NCI-H1436 (cell line): ENCODE results near the gene GAK.
"Not testable (repeated sequence)": the region's sequence is repeated elsewhere in the genome, so short reads cannot be mapped to it uniquely, and the experiment has no call there.

Experiments used
- DNase-seq: peaks from one replicate; lab custom pipeline; 2025; lab: John Stamatoyannopoulos, UW

The GAK gene

DNA sequence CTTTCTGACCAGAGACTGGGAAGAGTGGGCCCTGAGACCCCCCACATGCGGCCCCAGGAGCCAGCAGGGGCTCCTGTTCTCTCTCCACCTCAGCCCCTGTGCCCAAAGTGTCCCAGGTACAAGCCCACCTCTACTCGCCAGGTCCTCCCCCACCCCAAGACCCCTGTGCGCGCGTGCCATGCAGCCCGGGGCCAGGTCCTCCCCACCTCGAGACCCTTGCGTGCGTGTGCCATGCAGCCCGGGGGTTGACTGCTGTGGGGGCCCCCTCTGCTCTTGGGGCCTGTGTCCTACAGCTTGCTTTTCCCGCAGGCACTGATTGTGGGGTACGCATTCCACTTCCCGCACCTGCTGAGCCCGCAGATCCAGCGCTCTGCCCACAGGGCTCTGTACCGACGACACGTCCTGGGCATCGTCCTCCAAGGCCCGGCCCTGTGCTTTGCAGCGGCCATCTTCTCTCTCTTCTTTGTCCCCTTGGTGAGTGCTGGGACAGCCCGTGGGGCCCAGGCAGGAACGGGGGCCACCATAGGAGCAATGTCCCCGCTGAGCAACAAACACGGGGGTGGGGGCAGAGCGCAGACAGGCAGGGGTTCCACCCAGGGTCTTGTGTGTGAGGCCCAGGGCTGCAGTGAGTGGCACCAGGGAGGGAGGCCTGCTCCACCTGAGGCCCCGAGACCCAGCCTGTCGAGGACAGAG lies 20.9 kb upstream of the GAK start:
- no peak for DNase-seq

DNA sequence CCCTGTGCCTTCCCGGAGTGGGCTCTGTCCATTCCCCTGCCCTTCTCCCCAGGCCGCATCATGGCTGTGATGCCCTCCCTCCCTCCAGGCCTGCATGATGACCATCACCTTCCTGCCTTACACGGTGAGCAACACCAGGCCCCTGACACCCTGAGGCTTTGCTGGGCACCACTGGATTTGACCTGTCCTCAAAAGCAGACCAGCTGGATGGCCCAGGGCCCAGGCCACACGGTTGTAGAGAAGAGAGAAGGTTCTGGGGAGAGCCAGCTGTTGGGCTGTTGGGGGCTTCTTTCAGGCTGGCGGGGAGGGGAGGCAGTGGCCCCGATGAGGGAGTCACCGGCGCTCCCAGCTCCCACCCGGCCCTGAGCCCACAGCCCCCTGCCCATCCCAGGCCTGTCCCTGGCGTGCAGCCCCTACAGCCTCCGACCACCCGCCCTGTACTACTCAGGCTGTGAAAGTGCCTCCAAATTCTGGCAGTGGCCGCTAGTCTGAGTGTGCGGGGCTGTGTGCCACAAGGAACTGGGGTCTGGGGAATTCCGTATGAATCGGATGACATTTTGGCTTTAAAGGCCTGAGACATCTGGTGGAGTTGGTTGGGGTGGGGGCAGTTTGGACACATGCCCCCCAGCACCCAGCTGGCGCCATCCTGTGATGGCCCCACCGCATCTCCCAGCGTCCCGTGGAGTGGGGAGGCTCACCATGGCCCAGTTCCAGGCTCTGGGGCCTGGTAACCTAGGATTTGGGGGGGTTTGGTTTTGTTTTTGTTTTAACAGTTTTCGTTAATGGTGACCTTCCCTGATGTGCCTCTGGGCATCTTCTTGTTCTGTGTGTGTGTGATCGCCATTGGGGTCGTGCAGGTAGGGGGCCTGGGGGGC lies 19.7 kb upstream of the GAK start:
- DNase-seq = no peak

DNA sequence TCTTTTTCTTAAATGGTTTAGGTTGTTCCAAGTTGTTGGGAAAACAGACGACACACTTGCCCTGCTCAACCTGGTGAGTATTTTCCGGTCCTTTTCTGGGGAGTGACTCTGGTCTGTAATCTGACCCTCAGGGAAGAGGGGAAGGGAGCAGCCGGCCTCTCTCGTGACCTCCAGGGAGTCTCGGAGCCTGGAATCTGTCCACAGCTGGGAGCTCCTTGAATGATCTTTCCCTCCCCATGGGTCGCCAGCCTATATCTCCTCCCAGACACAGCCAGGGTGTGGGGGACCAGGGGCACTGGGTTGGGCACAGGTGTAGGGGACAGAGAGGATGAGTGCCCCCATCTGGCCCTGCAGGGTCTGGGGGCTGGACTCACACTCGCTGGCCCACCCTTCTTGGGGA lies 19.1 kb upstream of the GAK start:
- DNase-seq = no peak

DNA sequence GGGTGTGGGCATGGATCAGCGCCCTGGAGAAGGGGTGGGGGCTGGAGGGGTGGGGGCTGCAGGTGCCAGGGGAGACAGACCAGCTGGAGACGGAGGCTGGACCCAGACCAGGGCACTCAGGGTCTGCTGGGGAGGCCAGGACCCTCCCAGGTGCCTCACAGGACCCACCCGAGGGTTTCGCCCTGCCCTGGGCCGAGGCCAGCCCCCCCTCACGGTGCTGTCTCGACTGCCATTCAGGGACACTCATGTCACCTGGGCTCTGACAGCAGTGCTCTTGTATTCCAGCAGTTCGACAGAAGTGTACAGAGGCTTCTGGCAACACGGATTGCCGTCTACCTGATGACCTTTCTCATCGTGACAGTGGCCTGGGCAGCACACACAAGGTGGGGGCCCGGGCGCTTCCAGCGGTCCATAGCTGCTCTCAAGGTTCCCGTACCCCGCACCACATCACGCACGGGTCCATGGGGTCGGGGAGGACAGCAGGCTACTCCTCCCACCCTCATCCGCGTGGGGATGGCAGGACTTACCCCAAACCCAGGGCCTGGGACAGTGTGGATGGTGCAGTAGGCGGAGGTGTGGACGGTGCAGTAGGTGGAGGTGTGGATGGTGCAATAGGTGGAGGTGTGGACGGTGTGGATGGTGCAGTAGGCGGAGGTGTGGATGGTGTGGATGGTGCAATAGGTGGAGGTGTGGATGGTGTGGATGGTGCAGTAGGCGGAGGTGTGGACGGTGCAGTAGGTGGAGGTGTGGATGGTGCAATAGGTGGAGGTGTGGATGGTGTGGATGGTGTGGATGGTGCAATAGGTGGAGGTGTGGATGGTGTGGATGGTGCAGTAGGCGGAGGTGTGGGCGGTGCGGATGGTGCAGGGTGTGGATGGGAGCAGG lies 18.3 kb upstream of the GAK start:
- DNase-seq = no peak

DNA sequence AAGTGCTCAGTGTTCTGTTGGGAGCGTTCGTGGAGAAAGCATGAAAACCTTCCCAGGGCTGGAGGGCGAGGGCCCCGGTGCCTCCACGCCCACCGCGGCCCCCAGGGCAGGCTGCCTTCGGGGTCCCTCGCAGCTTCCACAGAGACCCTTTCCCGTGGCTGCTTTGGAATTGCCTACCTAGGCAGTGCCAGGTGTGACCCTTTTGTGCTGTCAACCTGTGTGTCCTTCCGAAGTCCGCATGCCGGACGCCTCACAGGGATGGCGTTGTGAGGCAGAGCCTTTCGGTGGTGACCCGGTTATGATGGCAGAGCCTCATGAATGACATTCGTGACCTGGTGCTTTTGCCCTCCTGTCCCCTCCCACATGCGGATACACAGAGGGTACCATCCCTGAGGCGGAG lies 17.5 kb upstream of the GAK start:
- DNase-seq = no peak

DNA sequence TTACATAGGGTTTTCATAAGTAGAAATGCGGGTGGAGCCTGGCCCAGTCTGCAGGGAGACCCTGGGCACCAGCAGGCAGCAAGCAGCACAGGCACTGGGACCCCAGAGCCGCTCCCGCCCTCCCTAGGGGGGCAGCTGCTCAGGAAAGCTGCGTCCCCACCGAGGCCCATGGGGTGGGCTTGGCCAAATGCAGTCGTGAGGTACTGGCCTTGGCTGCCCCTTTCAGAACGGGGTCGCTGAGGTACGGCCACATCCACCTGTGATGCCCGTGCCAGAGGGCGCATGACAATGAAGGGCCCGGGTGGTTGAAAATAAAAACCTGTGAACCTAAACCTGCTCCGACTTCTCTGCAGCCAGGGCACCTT lies 16.8 kb upstream of the GAK start:
- DNase-seq = no peak

DNA sequence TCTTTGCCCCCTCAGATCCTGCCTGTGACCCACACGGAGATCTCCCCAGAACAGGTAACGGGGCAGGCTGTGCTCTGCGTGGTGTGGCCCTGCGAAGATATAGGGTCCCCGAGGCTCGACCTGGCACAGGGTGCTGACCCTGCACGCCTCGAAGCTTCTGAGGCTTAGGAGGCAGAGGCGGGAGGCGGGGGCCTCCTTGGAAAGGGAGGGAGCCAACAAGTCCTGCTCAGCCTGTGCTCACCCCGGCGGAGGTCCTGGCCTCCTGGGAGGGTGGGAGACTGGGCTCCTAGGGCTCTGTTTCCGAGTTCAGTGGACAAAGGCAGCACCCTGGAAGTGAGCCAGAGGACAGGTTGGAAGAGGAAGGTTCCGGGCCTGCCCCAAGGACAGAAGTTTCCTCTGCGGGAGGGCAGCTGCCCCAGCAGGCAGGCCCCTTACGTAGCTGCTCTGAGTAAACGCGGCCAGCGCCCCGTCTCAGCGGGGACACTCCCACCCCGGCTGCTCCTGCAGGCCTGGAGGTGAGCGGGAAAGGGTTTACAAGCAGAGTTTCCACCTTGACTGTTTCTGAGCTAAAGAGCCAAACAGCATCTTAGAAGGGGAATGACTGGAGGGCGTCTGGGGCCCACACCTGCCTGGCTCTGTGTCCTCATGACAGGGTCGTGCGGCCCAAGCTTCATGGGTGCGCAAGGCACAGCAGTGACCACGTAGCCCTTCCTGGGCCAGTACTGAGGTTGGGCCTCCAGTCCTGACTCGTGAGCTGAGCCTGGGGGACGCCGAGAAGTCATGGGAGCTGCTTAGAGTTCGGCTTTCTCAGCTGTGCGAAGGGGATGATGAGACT lies 16.2 kb upstream of the GAK start:
- no peak for DNase-seq

DNA sequence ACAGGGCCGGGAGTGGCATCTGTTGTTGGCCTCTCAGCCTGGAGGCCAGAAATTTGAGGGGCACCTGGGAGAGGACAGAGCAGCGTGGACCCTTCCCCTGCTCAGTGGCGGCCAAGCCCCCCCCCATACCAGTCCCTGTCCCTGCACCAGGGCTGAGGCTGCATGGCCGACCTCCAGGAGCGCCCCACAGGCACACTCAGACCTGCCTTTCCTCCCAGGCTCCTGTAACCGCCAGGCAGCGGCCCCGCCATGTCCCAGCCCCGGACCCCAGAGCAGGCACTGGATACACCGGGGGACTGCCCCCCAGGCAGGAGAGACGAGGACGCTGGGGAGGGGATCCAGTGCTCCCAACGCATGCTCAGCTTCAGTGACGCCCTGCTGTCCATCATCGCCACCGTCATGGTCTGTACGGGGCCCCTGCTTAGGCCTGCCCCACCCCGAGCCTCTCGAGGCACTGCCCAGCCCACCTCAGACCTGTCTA lies 15.4 kb upstream of the GAK start:
- no peak for DNase-seq

DNA sequence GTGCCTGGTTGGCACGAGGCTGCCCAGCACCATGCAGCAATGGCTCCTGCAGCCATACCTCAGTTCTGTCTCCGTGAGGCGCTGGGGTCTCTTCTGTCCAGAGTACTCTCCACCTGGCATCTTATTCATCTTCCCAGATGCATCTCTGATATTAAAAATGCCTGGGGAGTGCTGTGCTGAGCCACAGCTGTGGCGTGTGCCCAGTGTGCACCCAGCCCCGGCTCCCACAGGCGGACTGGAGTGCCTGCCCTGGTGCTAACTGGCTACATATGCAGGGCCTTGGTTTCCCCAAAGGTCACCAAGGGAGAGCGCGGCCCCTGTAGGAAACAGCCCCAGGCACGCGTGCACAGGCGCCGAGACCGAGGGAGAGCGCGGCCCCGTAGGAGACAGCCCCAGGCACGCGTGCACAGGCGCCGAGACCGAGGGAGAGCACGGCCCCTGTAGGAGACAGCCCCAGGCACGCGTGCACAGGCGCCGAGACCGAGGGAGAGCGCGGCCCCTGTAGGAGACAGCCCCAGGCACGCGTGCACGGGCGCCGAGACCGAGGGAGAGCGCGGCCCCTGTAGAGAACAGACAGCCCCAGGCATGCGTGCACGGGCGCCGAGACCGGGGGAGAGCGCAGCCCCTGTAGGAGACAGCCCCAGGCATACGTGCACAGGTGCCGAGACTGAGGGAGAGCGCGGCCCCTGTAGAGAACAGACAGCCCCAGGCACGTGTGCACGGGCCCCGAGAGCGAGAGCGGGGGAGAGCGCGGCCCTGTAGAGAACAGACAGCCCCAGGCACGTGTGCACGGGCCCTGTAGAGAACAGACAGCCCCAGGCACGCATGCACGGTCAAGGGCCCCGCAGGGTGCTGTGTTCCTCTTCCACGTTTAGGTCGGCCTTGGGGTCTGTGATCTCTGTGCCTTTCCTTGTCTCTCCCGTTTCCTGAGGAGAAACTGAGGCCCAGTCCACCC lies 14.7 kb upstream of the GAK start:
- DNase-seq = no peak

DNA sequence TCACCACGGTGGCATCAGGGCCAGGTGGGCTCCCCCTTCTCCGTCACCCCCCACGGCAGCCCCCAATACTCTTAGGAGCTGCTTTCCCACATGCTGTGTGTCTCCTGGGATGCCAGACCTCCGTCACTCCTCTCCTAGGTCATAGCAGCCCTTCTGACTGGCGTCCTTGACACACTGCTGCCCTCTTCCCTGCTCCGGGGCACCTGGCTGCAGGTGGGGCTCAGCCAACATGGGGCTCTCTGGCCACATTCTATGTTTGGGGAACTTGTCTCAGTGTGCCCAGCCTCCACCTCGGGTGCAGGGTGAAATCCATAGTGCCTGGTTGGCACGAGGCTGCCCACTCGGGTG lies 14.0 kb upstream of the GAK start:
- DNase-seq = no peak

DNA sequence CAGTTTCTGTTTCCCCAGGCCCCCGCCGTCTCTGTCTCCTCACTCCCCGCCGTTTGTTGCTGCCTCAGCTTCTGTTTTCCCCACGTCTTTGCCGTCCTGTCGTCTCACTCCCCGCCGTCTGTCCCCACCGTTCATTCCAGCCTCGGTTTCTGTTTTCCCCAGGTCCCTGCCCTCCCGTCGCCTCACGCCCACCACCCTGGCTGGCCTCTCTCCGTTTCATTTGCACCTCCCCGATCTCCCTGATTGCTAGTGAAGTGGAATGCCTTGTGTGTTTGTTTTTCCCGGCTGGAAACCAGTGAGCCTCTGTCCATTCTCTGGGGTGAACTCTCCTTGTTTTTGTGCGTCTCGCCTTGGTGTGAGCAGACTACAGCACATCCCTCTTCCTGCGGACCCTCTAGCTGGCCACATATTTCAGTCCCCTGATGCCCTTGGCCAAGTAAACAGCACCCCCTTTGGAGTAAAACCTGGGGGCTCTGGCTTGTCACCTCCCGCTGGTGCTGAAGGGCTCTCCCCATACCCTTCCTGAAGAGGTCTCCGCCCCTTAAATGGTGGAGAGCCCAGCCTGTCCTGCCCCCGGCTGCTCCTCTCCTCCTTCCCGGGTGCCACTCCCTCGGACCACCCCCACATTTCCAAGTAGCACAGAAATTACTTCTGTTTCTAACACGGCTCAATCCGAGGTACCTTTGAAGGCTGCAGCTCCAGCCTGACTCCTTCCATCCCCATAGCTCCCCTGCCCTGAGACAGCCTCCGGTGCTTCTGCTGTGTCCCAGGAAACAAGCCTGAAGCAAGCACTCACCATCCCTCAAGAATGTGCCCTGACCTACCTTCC lies 13.4 kb upstream of the GAK start:
- DNase-seq = no peak

DNA sequence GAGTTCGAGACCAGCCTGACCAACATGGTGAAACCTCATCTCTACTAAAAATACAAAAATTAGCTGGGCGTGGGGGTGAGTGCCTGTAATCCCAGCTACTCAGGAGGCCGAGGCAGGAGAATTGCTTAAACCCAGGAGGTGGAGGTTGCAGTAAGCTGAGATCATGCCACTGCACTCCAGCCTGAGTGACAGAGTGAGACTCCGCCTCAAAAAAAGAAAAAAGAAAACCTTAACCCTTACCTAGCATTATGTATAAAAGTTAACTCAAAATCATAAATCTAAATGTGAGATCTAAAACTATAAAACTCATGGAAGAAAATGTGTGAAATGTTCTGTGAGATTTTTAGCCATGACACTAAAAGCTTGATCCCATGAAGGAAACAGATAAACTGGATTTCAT lies 7.4 kb upstream of the GAK start:
- DNase-seq = not testable (repeated sequence)

DNA sequence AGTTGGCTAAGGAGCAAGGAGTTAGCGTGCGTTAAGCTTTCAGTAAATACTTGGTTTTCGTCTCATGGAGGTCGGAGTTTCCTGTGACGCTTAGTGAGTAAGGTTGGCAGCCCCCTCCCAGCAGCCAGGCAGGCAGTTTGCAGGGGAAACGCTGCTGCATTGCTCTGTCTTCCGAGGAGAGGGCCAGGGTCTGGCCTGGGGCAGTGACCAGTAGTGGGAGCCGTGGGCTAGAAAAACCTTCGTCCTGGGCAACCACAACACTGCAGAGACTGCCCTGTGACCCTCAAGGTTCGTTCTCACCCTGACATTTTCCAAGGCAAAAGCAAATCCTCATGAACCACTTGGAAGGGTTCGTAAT lies 576 bp upstream of the GAK start:
- no peak for DNase-seq

DNA sequence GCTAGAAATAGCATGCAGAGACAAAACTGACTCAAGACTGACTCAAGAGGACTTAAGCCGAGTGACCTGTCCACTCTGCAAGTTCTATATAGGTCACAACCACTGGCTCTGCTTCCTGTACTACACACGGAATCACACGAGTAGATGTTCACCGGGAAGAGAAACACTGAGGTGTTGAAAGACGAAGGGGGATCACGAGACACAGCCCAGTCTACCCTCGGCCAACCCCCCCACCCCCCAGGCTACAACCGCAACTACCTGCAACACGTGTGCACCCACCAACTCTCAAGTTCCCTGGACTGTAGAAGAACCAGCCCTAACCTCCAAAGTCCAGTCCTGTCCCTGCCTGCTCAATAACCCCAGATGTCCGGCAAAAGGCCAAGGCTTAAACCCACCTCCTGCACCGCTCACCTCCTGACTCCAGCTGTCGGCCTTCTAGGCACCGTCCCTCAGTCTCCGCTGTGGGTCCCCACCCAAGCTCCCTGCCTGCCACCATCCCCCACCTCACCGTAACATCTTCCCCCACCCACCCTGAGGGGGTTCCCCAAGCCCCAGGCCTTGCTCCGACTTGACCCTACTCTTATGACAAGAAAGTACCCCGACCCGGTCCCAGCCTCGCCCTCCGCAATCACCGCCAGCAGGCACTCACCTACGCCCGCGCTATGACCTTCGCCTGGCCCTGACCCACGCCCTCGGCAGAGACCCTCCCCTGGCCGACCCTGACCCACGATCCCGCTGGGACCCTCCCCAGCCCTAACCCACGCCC lies 739 bp downstream of the GAK start:
- DNase-seq = no peak

DNA sequence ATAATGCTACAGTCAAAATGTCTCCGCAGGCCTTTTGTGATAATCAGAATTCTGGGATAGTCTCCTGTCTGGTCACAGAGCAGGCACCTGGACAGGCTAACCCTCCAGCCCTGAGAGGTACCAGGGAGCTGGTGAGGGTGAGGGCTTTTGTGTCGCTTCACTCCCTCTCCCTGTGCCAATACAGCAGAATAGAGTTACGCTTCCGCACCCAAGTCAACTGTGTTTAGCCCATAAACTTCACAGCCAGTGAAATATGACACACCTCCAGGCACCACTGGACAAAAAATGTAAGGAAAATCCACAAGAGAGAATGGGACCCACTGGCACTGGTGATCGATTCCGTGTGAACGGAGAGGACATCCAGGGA lies 1.3 kb downstream of the GAK start:
- no peak for DNase-seq

DNA sequence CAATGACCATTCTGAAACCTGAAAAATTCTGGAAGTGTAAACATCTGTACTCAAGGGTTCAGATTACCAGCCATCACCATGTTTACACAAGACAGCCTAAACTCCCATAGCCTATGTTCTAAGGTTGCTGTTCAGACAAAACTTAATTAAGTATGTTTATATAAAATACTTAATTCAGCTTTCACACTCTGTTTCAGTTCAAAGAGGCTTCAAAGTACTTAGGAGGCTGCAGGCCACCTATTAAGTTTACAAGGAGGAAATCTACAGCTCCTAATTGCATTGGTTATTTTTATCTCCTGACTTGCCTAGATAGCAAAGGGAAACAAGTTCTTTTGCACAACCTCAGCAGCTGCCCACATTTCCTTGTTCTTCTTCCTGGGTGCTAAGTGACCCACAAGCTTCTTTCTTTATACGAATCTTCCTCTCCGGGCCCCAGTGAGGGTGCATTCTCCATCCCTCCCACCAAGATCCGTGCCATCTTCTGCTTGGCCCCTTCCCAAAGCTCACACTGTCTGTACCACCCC lies 2.0 kb downstream of the GAK start:
- no peak for DNase-seq

DNA sequence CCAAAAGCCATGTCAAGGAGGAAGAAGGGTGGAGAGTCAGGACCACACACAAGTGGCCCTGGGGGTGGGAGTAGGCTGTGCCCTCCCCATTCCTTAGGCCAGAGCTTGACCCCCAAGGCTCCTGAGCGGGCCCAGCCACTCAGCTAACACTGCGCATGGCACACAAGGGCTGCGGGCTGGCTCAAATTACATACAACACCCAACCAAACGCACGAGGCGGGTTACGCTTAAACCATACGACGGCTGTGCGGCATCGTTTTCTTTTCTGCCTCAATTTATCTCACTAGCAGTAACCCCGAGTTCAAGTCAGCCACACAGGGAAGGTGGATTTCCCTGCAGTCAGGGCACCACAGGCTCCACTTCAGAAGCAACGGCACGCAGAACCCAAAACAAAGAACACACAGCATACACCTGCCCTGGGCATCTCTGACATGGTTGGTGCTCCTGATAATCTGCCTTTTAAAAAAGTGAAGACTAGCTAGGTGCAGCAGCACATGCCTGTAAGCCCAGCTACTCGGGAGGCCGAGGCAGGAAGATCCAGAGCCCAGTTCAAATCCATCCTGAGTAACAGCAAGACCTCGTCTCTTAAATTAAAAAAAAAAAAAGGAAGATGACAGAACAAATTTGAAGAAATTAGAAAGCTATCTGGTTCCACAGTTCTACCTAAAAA lies 2.9 kb downstream of the GAK start:
- no peak for DNase-seq

DNA sequence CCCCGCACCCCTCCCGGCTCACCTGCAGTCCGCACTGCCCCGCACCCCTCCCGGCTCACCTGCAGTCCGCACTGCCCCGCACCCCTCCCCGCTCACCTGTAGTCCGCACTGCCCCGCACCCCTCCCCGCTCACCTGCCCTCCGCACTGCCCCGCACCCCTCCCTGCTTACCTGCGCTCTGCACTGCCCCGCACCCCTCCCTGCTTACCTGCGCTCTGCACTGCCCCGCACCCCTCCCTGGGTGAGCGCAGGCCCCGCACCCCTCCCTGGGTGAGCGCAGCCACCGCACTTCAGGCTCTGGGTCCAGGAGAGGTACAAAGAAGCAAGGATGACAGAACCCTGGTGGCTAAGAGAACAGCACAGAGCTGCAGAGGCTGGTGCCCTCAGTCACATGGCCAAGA lies 4.5 kb downstream of the GAK start:
- DNase-seq = not testable (repeated sequence)
